Stomach (tissue), 4 donors: Measurements from ENCODE around the gene C6orf58.
A peak's percentile ranks its signal among the peaks of the same experiment; 100 is the strongest.

Experiments
- CTCF ChIP-seq, 7 experiments: fragments of 450-650 bp in 4 of 7; fragments of 200-600 bp in 3 of 7; sonication (generic) in 3 of 7; IDR thresholded peaks; one replicate each; pipeline ENCODE4 v1.5.1; 2016 to 2019; ENCODE audit warnings: antibody characterized with exemption in 7 of 7, control low read depth in 2 of 7, mild to moderate bottlenecking in 1 of 7
- EP300 ChIP-seq: sonication (generic); formaldehyde crosslinking; IDR thresholded peaks from one replicate; pipeline ENCODE4 v1.6.1; 2017; ENCODE audit warnings: antibody characterized with exemption
- POLR2A ChIP-seq, 4 donors: fragments of 450-650 bp; IDR thresholded peaks; one replicate each; pipeline ENCODE4 v1.6.1; 2016; ENCODE audit warnings: antibody characterized with exemption in 4 of 4, control low read depth in 2 of 4, mild to moderate bottlenecking in 1 of 4, moderate library complexity in 1 of 4
- POLR2AphosphoS5 ChIP-seq, 3 donors: sonication (generic); formaldehyde crosslinking; IDR thresholded peaks; one replicate each; pipeline ENCODE4 v1.6.1; 2016; ENCODE audit warnings: antibody characterized with exemption in 3 of 3

GRCh38 chr6:127554435-127555006, 22.5 kb upstream of the C6orf58 start:
- no peak for TF ChIP-seq EP300
- no peak for TF ChIP-seq POLR2A (IDR thresholded peaks at IDR 0.05)
- peak in 3 of 7 experiments; percentile 16 to 45 (median 35) for TF ChIP-seq CTCF (IDR thresholded peaks at IDR 0.05)
- TF ChIP-seq POLR2AphosphoS5 (IDR thresholded peaks at IDR 0.05): peak in 1 of 3 donors; percentile 10
